ENCODE results near the gene PBX1.

Gene PBX1

GRCh38 chr1:164558461-164559341 is at the start of gene PBX1:
Gene PBX1 (plus strand): TSS chr1:164559184.
- DNase-seq (ENCODE audit: low read depth in 2 of 2): peak; percentile 99
- H3K4me3 ChIP-seq (replicated peaks in 1 of 2; ENCODE audit: low read depth in 2 of 2, low read length in 2 of 2): peak within 1 kb of the TSS; percentile 69 to 78
- TF ChIP-seq CTCF (IDR thresholded peaks at IDR 0.05; ENCODE audit: low read depth, low read length): no peak

- TF ChIP-seq CTCF (IDR thresholded peaks at IDR 0.05; ENCODE audit: low read depth, low read length): no peak
- H3K4me3 ChIP-seq (replicated peaks in 1 of 2; ENCODE audit: low read depth in 2 of 2, low read length in 2 of 2): no peak overlapping the region
- DNase-seq (ENCODE audit: low read depth in 2 of 2): peak; percentile 40 to 50
These were observed 48.5 kb upstream of the PBX1 start for GRCh38 chr1:164510435-164510834.

GRCh38 chr1:164511001-164511705 is 47.8 kb upstream of the PBX1 start:
- TF ChIP-seq CTCF (IDR thresholded peaks at IDR 0.05; ENCODE audit: low read depth, low read length): no peak
- no peak for DNase-seq (ENCODE audit: low read depth in 2 of 2)
- H3K4me3 ChIP-seq (replicated peaks in 1 of 2; ENCODE audit: low read depth in 2 of 2, low read length in 2 of 2): no peak overlapping the region

GRCh38 chr1:164515231-164515630 is 43.8 kb upstream of the PBX1 start:
- no peak for DNase-seq (ENCODE audit: low read depth in 2 of 2)
- H3K4me3 ChIP-seq (replicated peaks in 1 of 2; ENCODE audit: low read depth in 2 of 2, low read length in 2 of 2): no peak overlapping the region
- TF ChIP-seq CTCF (IDR thresholded peaks at IDR 0.05; ENCODE audit: low read depth, low read length): no peak

- DNase-seq (ENCODE audit: low read depth in 2 of 2): peak; percentile 12 to 37
- no peak overlapping the region for H3K4me3 ChIP-seq (replicated peaks in 1 of 2; ENCODE audit: low read depth in 2 of 2, low read length in 2 of 2)
- TF ChIP-seq CTCF (IDR thresholded peaks at IDR 0.05; ENCODE audit: low read depth, low read length): no peak
These were observed 43.2 kb upstream of the PBX1 start for GRCh38 chr1:164515711-164516331.

- no peak for TF ChIP-seq CTCF (IDR thresholded peaks at IDR 0.05; ENCODE audit: low read depth, low read length)
- no peak for DNase-seq (ENCODE audit: low read depth in 2 of 2)
These were observed 42.4 kb upstream of the PBX1 start for GRCh38 chr1:164516591-164516990.

More at GRCh38 chr1:164516591-164516990, 42.4 kb upstream of the PBX1 start:
- no peak overlapping the region for H3K4me3 ChIP-seq (replicated peaks in 1 of 2; ENCODE audit: low read depth in 2 of 2, low read length in 2 of 2)
